Measurements from ENCODE around the gene TRMT1. TPM values are rescaled to one million over a fixed set of nuclear protein-coding genes. Genes with fewer than 3 reads are reported as not detected.

Gene TRMT1
- total RNA-seq, 1 donor from 2014 or later: 17.5 TPM

DNA sequence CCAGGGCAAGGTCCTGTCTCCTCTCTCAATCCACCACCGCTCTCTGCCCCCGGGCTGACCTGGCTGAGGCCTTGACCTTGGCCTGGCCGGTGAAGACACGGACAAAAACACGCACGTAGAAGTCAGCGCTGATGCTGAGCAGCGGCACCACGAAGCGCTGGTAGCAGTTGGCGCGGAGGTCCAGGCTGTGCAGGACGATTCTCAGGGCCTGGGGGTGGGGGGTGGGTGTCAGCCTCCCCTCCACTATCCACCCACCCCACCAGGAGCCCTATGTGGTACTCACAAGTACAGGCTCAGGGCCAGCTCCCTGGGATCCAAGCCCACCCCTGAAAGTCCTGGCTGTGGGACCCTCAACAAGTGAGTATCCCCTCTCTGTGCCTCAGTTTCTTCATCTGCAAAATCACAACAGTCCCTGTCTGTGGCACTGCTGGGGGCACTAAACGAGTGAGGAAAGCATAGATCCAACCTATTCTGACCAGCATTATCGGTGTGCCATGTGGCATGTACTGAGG is 6.4 kb downstream of the TRMT1 start:
- intact Hi-C loops (cut with DNase I): no loop called here
- no peak for DNase-seq (ENCODE audit: low spot score)

DNA sequence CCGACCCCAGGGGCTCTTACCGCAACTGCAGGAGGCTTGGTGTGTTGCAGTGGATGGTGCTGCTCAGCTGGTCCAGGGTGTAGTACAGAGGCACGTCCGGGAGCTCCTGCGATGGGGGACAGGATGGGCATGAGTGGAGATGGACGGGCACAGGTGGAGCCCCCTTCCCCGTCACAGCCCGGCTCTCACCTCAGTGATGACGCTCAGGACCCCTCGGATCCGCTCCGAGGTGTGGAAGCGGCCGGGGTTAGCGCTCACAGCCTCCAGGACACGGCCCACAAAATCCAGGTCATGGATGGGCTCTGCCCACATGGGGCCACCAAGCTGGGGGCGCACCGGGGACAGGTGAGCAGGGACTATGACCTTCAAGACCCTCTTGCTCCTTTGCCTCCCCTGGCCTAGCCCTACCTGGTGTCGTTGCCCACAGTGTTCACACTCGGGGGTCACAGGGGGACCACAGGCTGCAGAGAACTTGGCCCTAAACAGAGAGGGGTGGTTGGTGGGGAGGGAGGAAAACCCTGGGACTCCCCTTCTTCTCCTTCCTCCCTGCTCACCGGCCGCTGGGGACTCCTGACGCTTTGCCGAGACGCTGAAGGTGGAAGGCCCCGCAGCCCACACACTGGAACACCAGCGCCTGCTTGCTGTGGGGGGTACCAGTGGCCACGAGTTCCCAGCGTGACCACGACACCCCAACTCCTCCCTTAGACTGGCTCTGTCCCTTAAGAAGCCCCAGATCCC is 7.0 kb downstream of the TRMT1 start:
- DNase-seq (ENCODE audit: low spot score): no peak
- intact Hi-C loops (cut with DNase I): no loop called here

DNA sequence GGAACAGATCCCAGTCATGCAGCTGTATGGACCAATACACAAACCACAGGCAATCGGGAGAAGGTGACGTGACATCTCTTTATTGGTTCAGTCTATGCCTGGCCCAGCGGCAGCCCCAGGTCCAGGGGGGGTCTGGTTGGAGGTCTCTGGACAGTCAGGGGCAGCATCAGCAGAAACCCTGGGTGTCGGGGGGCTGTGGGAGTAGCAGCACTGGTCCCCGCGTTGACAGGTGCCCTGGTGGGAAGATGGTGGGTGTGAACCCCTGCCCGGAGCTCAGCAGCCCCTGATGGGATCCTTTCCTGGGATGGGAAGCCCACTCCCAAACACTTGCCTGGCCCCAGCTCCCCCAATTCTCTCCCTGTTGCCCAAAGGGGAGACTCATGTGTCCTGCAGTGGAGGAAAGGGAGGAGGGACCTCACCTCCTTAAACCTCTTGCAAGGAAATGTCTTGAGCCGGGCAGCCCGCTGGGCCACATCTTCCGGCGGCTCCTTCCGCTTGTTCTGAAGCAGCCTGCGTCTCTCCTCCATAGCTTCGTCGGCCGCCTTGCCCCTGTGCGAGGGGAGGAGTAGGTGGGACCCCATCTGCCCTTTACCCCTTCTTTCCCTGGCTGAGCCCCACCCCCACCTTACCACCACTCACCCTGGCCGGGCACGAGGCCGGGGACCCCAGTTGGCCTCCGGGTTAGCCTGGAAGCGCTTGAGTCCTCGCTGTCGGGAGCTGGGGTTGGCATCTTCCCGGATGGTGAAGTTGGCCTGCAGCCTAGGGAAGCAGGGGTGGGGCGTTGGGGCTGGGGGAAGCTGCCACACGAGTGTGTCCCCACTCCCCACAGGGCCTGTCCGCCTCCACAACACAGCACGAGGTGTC is 11.5 kb downstream of the TRMT1 start:
- no peak for DNase-seq (ENCODE audit: low spot score)
- intact Hi-C loops (cut with DNase I): no loop called here

DNA sequence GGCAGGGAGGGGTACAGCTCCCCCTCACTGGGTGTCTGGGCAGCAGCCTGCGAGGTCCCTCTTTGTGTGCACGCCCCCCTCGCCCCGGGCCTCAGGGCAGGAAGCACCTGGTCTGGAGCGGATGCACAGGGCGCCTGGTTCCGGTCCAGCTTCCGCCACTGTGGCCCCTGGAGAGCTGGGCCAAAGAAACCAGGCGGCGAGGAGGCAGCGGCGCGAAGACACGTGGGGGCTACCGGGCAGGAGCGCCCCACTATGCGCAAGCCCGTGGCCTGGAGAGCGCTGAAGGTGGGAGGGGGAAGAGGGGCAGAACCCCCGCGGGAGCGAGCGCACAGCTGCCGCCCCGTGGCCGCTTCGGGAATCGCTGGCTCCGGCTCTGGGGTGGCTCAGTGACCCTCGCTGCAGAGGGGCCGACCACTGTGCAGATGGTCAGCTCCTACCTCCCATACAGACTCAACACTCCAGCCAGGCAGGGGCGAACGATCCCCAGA is 12.1 kb downstream of the TRMT1 start:
- intact Hi-C loops (cut with DNase I): no loop called here
- DNase-seq (ENCODE audit: low spot score): peak; percentile 91

DNA sequence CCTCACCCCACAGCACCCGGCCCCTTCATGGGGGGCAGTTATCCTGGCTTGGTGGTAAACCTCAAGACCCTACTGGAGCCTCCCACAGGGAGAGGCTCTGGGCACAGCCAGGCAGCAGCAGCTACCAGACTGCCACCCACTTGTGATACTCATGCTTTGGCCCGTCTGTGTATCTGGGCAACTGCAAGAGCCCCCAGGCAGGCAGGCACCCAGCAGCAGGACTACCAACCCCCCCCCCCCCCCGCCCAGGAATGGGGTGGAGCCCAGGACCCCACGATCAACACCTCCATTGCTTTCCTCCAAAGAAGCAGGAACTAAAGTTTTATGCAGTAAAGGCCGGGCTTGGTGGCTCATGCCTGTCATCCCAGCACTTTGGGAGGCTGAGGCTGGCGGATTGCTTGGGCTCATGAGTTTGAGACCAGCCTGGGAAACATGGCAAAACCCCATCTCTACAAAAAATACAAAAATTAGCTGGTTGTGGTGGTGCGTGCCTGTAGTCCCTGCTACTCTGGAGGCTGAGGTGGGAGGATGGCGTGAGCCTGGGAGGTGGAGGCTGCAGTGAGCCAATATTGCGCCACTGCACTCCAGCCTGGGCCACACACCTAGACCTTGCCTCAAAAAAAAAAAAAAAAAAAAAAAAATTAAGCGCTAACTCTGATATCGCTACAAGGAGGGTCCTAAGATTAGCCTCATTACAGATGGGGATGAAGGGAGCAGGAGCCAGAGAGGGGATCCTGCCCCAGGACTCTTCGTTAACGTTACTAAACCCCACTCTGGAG is 12.8 kb downstream of the TRMT1 start:
- intact Hi-C loops (cut with DNase I): loop anchor here (2.0 kb wide), 4 partner anchors 13 to 157 kb away; partner anchors contain the start of genes IER2, STX10 and TRMT1
- no peak for DNase-seq (ENCODE audit: low spot score)

DNA sequence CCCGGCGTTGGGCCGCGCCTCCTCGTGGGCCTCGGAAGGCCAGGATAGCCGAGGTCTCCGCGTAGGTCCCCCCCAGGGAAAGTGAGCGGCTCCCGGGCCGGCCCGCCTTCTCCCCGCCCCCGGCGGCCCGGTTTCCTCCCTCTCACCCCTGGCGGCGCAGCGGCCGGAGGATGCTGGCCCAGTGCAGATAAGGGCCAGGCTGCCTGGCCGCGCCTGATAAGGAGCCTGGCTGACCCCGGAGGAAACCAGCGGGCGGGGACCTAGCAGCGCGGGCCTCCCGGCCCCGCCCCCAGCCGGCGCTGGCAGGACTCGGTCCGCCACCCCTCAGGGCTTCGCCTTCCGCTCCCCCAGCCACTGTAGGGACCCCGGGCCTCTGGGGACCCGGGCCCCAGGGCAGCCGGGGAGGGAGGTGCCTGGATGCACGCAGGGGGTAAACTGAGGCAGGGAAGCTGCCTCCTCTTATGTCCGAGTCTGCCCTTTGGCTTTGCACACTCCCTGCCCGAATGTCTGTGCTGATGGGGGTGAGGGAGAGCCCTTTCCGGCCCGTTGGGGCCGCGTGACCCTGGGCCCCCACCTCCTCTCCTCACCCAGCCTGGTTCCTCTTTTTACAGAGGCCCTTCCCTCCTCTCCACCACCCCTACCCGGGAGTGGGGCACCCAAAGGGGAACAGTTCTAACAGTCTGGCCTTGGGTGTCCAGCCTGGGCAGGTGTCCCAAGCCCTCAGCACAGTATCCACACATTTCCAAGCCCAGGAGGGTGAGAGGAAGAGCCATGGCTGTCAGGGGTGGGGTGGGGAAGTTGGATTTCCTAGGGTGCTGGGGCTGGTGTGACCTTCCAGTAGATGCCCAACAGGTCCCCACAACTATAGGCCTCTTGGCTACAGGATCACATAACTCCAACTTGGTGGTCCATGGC is 13.6 kb downstream of the TRMT1 start, which contains the start of gene LYL1:
LYL1 (minus strand) TSS at position 193 of the 915 bp plus-strand sequence. CDS start 1,687 bp downstream, outside the sequence.
- intact Hi-C loops (cut with DNase I): loop anchor here (2.0 kb wide), 4 partner anchors 14 to 158 kb away; partner anchors contain the start of genes IER2, STX10 and TRMT1
- DNase-seq (ENCODE audit: low spot score): peak; percentile 96

DNA sequence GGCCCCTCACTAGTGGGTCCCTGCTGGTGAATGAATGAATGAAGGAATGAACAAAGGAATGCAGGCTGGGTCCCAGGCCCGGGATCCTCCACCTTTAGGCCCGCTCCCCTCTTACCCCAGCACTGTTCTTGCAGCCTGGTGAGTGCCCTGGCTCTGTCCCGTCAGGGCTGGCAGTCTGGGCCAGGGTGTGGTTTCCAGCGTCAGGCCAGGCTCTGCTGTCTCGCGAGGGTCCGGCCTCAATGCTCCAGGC is 14.2 kb downstream of the TRMT1 start:
- DNase-seq (ENCODE audit: low spot score): no peak
- intact Hi-C loops (cut with DNase I): loop anchor here (2.0 kb wide), 4 partner anchors 14 to 158 kb away; partner anchors contain the start of genes IER2, STX10 and TRMT1

DNA sequence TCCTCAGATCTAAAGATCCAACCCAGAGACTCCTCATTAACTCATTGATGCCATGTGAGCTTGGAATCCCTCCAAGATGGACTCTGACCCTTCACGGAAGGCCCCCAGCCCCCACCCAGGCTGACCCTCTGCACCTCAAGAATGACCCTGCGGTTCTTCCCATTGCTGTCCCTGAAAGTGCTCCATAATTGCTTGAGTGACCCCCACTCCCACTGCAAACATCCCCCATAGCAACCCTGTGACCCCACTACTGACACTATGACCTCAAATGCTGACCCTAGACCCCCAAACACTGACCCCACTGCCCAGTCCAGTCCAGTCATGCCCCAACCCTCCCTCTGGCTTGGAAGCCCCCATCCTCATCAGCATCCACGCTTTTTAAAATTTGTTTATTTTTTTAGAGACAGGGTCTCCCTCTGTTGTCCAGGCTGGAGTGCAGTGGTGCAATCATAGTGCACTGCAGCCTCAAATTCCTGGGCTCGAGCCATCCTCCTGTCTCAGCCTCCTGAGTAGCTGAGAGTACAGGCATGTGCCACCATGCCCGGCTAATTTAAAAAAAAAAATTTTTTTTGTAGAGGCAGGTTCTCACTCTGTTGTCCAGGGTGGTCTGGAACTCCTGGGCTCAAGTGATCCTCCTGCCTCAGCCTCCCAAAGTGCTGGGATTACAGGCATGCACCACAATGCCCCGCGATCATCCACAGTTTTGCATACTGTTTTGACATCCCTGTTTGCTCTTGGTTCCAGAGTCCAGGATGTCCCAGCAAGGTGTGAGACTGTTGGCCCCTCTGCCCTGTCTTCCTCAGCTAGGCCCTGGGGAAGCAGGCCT is 14.7 kb downstream of the TRMT1 start:
- no peak for DNase-seq (ENCODE audit: low spot score)
- intact Hi-C loops (cut with DNase I): loop anchor here (2.0 kb wide), 4 partner anchors 15 to 159 kb away; partner anchors contain the start of genes IER2, STX10 and TRMT1

DNA sequence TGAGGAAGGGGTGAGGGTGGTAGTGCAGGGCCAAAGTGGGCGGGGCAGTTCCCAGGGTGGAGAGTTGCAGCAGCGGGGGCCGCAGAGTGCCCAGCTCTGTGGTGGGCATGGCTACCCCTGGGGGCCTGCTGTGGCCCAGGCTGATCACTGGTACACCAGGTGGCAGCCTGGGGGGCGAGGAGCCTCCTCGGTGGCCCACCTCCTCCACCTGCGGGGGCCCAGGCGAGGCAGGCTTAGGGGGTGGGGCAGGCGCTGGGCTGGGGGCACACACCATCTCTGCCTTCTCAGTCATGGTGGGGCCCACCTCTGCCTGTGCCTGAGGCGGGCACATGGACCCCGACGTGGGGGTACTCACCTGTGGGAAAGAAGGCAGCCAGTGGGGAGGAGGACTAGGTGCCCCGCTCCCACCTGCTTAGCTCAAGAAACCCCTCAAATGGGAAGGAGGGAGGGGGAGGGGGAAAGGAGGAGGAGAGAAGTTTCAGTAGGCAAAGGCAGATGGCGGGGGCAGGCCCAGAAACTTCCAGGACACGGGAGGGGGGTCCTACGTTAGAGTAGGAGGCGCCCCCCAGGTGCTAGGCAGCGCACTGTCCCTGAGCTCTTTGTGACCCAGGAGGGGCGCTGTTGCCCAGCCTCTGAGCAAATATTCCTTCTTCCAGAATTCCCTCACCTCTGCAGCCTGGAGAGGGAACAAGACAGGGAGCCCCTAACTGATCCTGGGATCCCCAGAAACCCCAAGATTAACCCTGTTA is 15.5 kb downstream of the TRMT1 start:
- intact Hi-C loops (cut with DNase I): no loop called here
- DNase-seq (ENCODE audit: low spot score): no peak

DNA sequence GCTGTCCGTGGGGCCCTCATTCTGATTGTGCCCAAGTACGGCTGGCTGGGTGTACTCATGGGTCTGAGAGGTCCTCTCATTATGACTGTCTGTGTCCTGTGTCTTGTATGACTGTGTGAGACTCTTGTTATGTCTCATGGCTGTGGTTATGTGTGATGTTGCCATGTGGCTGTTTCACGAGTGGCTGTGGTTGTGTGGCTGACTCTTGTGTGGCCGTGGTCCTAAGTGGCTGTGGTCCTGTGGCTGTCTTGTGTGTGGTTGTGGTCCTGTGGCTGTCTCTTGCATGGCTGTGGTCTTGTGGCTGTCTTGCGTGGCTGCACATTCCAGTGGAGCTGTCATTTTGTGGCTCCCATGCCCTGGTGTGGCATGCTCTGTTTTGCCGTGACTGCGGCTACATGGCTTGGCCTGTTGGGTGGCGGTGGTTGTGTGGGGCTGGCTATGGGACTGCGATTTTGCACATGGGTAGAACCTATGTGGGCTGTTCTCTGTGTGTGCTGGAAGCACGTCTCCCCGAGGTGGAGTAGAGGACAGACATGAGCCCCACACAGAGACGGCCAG is 16.4 kb downstream of the TRMT1 start:
- no peak for DNase-seq (ENCODE audit: low spot score)
- intact Hi-C loops (cut with DNase I): no loop called here

DNA sequence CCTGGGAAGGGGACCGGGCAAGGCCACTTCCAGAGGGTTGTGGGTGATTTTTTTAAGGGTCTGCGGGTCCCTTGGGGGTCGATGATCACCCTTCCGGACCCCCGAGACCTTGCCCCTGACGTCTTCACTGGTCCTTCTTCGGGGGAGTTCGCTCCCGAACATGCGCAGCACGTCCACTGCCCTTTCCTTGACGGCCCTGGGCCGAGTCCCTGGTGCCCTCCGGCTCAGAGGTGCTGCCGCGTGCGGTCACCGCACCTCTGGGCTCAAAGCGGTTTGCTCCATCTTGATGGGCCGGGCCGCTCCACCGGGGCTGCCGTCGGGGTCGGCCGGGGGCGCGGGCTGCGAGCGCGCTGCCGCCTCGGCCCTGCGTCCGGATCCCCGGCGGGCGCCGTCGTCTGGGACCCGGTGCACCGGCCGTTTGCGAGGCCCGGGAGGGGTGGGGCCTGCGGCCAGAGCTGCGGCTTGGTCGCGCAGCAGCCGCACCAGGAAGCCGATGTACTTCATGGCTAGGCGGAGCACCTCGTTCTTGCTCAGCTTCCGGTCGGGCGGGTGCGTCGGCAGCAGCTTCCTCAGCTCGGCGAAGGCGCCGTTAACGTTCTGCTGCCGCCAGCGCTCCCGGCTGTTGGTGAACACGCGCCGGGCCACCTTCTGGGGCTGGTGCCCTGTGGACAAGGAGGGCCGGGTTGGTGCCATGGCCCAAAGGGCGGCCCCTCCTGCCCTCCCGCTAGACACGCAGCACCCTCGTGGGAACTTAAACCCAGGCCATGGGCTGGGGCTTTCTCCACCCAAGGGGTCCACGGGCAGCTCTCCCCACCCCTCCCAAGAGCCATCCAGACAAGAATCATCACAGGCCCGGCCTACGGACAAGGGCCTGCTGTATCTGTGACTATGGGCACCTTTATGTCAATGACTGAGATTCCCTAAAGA is 17.2 kb downstream of the TRMT1 start:
- intact Hi-C loops (cut with DNase I): no loop called here

DNA sequence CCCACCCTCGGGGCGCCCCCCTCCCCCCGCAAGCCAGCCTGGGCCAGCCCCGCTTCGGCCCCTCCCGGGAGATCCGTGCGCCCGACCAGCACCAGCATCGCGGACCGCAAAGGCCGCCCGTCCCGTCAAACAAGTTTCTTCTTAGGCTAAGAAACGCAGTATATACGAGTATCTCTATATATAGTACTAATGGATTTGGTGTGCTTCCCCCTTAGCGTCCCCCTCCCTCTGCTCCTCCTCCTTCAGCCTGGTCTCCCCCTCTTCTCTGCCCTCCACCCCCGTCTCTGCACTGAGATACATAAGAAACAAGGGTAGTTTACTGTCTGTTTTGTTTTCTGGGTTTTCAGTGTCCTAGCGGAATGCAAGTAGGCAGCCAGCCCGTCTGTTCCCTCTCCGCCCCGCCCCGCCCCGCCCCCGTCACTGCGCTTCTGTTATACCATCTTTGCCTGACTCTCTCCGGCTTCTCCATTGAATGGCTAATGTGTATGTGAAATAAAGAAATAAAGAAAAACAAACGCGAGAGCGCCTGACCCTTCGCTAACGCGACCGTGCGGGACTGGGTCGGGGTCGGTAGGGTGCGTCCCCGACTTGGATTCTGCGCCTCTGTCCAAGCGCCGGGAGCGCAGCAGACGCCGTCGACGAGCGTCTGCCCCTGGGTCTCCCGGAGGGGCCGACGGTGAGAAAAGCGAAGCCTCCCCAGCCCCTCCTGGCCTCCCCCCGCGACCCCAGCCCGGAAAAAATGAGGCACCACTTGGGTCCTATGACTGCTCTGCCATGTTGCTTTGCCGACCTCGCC is 18.1 kb downstream of the TRMT1 start:
- intact Hi-C loops (cut with DNase I): no loop called here
- DNase-seq (ENCODE audit: low spot score): no peak

More for the DNA sequence above, 17.2 kb downstream of the TRMT1 start:
- DNase-seq (ENCODE audit: low spot score): peak; percentile 94

DNA sequence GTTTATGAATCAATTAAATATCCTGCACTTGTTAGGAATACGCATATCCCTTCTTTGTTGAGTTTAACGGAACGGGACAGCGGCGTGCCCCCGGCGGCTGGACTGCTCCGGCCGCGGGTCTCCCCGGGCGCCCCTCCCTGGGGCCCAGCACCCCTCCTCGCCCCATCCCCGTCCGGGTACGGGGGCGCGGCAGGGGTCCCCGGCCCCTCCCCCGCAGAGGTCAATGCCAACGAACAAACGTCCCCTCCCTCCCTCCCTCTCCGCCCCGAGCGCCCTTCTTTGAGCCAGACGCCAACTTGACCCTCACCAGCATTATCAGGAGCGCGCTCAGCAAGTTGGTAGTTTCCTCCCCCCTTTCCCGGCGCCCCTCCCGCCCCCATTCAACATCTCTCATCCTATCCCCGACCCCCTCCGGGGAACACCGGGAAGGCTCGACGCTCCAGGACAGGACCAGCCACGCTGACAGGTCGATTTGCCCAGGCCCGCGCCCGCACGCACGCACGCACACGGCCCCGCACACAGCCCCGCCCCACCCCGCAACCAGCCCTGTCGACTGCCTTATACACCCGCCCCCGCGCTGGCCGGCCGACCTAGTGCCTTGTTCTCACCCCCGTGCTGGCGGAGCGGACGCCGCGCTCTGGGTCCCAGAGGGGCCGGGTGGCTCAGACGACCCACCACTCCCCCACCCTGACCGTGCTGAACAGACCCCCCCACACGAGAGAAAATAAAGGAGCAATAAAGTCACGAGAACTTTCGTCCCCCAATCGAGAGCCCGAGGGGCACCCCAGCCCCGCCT is 18.9 kb downstream of the TRMT1 start:
- DNase-seq (ENCODE audit: low spot score): no peak
- intact Hi-C loops (cut with DNase I): no loop called here

DNA sequence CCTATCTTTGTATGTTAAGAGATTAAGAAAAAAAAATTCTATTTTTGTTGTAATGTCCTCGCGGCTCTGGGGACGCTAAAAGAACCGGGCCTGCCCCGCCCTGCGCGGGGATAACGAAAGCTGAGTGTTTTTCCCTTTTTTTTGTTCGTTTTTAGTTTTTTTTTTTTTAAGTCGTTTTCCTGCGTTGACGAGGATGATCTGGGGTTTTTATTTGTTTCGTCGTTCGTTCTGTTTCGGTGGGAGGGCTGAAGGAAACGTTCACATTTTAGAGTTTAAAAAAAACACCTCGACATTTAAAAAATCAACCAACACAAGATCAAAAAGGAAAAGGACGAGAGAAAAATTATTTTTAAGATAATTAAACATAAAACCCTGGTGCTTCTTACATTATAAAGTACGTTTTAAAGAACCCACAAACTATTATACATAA is 19.5 kb downstream of the TRMT1 start:
- no peak for DNase-seq (ENCODE audit: low spot score)
- intact Hi-C loops (cut with DNase I): no loop called here

Data from cardiac septum (tissue), 1 donor.